Measurements from ENCODE around the gene RBMS1.

DNA sequence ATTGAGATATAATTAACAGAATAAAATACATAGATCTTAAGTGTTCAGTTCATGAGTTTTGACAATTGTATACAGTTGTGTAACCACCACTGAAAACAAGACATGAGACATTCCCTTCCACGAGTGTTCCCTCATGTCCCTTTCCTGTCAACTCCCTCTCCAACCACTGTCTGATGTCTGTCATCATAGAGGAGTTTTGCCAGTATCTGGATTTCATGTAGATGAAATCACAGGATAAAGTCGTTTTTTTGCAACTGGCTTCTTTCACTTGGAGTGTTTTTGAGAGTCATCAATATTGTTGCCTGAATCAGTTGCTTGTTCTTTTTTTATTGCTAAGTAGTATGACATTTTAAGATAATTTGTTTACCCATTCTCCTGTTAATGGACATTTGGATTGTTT, 52.7 kb downstream of the RBMS1 start:
- TF ChIP-seq POLR2AphosphoS5 (IDR thresholded peaks at IDR 0.05; ENCODE audit: low read depth, low read length) (no peak), SIN3A (IDR thresholded peaks at IDR 0.05; ENCODE audit: borderline replicate concordance, insufficient read depth, low read length) (no peak)
